HG03575 (cell line): ENCODE data around the gene S100PBP.

Source experiments
- ATAC-seq: cut with Tn5 transposase; IDR thresholded peaks from one replicate; pipeline ENCODE4 v1.9.1; 2021; ENCODE audit not compliant: unreplicated experiment, insufficient number of reproducible peaks, low FRiP score; ENCODE audit errors: extremely low read depth

Gene S100PBP

DNA sequence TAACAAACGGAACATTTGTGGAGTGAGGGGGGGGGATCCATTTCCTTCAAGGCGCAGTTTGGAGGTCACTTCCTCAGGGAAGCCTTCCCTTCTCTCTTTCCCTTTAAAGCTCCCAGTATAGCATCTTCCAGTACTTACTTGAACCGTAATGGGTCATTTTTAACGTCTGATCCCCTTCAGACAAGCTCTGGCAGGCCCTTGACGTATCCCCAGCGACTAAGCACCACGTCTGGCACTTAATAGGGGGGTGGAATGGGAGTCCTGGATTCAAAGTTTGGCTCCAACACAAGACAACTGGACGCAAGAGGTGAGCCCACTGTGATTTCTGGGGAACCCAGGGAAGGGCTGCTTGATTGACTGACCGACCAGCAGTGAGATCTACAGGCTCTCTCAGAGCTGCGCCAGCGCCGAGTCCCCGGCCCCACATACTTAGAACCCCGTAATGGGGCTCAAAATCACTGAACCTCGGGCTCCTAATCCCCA lies 736 bp upstream of the S100PBP start:
- ATAC-seq: peak; percentile 7

GRCh38 chr1:32817815-32818786 lies 648 bp downstream of the S100PBP start:
- no peak for ATAC-seq

DNA sequence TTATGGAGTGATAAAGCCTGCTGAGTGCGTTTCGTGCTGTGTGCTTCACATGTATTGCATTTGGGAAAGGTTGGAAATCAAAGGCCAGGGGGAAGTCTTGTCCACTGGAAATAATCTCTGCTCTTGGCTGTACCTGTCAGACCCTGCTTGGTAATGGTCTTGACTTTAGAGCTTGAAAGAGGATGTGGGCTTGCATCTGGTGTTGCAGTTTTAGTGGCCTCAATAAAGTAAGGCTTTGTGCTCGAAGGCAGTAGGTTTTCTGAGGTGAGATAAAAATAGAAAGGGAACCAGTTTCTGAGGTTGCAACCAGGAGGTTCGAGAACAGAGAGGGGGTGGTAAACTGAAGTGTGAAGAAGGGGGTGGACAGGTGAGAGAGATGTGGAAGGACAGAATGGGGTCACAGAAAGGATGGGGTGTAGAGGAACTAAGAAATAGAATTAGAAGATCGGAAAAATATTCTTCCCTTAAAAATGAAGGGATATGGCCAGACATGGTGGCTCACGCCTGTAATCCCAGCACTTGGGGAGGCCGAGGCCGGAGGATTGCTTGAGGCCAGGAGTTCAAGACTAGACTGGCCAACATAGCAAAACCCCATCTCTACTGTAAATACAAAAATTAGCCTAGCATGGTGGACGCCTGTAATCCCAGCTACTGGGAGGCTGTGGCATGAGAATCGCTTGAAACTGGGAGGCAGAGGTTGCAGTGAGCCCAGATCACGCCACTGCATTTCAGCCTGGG lies 1.5 kb downstream of the S100PBP start:
- ATAC-seq: no peak

DNA sequence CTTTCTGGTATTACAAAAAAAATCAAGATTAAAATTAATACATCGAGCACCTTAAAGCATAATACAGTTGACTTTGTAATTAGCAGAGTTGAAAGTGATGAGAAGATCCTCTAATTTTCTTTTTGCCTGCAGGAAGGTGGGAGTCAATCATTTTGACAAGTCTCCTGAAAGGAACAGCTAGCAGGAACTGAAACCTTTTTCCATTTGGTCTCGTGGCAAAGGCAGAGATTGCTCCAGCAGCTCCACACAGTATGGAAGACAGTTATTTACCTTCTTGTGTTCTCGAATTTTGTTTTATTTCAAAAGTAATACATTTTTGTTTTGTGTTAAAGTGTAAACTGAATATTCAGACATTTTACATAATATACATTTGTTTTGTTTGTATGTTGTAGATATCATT lies 7.7 kb downstream of the S100PBP start:
- no peak for ATAC-seq

- no peak for ATAC-seq
Measured at GRCh38 chr1:32828341-32828740, 10.9 kb downstream of the S100PBP start.

DNA sequence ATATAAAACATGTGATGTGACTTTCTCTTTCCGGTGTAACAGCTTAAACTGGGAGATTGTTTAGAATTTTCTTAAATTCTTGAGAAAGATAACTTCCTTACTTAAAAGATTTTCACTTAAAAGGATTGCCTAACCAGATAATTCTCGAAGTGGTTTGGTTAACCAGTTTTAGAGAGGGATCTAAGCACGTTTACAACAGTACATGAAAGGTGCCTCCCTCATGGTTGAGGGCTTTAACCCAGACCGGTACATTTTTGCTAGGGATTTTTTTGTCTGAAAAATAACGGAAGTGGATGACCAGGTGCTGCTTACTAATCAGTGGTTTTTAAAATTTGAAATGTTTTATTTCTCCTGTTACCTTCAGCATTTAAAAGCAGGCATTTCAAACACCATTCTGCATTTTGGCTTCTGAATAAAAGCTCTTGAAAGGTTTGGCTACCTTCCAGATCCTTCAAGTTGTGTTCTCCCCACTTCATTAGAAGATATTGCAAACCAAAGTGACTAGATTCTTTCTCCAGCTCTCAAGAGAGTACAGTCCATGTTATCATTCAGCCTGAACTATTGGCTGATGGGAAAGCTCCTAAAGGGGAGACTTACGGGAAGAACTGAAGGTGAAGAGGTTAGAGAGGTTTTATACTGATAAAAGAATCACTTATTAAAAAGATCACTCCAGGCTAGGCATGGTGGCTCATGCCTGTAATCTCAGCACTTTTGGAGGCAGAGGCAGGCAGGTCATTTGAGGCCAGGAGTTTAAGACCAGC lies 12.8 kb downstream of the S100PBP start:
- ATAC-seq: no peak

- no peak for ATAC-seq
Measured at GRCh38 chr1:32831878-32832277, 14.4 kb downstream of the S100PBP start.

GRCh38 chr1:32848354-32849063 lies 31.1 kb downstream of the S100PBP start:
- ATAC-seq: no peak

GRCh38 chr1:32855861-32856617 lies 38.6 kb downstream of the S100PBP start:
- ATAC-seq: no peak

DNA sequence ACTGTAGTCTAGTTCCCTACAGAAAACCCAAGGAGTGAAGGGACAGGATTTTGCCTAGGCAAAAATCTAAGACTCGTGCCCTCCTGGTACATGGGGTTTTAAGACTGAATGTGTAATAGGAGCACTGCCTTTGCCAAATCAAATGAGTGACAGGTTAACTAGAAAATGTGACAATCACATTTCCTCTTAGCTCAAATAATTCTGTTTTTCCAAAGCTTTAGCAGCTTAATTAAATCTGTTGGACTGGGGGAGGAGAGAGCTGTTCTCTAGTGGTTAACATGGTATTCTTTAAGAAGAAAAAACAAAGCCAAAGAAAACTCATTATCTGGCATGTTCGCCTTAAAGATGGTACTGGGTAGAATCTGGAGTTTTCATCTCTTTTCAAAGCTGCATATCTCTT lies 40.7 kb downstream of the S100PBP start:
- ATAC-seq: no peak

DNA sequence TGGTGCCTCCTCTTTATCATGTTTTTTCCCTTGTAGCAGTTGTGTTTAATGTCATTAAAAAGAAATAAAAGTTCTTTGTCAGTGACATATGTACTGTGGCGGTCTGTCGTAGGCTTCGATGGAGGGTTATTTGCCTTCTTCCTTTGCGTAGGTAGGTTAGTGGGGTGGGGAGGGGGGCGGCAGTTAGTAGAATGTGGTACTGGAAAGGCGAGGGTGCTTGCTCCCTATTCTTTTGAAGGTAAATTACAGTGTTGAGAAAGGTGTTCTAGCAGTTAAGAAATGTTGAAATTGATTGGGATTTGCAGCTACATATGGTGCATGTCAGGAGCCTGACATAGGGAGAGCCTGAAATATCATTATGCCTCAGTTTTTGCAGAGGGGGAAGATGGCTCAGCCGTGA lies 41.3 kb downstream of the S100PBP start:
- ATAC-seq: no peak

GRCh38 chr1:32859915-32860314 lies 42.5 kb downstream of the S100PBP start:
- ATAC-seq: no peak

DNA sequence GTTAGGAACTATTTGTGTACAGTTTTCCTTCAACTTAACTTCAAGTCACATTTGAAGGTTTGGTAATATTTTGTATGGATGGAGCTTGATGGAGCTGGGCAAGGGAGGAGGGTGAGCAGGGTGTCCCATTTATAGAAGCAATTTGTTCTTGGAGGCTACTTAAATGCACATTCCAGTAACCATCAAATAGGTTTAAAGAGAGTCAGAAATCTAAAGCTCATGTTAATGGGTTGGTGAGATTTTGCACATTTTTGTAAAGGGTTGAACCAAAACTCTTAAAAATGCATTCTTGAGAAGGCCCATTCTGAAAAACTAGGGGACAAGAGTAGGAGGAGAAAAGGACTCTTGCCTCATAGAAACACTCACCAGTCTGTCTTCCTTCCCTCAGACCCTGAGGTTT lies 43.1 kb downstream of the S100PBP start:
- no peak for ATAC-seq

- ATAC-seq: no peak
Measured at GRCh38 chr1:32861904-32862695, 44.6 kb downstream of the S100PBP start.

- ATAC-seq: no peak
Measured at GRCh38 chr1:32863218-32863880, 45.9 kb downstream of the S100PBP start.

GRCh38 chr1:32863881-32864245 lies 46.4 kb downstream of the S100PBP start:
- no peak for ATAC-seq
